MCF 10A (cell line): Measurements from ENCODE around the gene ABLIM1. TPM values are rescaled to one million over a fixed set of nuclear protein-coding genes. Genes with fewer than 3 reads are reported as not detected.
A peak's percentile ranks its signal among the peaks of the same experiment; 100 is the strongest.

Source experiments
- BruUV-seq: library from RNA; stranded (reverse); fragments of 400-500 nt; replicated peaks from 2 replicates; lab custom pipeline; 2021; lab: Mats Ljungman, UMichigan
- CTCF ChIA-PET: fragments of 300-600 bp; sonication (Branson Sonifier 250); formaldehyde crosslinking; extraction: SDS; loops from one replicate; lab custom pipeline; 2021; ENCODE audit warnings: antibody characterized with exemption, inconsistent platforms; lab: Yijun Ruan, JAX
- POLR2A ChIA-PET: fragments of 300-600, 350-650 bp; sonication (Branson Sonifier 250); formaldehyde crosslinking; extraction: SDS; loops from one replicate; lab custom pipeline; 2020; ENCODE audit warnings: antibody characterized with exemption, inconsistent platforms; lab: Yijun Ruan, JAX
- DNase-seq: peaks from one replicate; pipeline ENCODE4 v3.0.0-alpha.2; 2018; ENCODE audit not compliant: unreplicated experiment
- H3K27ac Mint-ChIP-seq: one replicate; pipeline ENCODE4 v1.8.0; 2022; ENCODE audit warnings: mild to moderate bottlenecking, low read depth, mixed read lengths; ENCODE audit not compliant: unreplicated experiment
- H3K27me3 Mint-ChIP-seq: one replicate; pipeline ENCODE4 v1.8.0; 2022; ENCODE audit warnings: mixed read lengths; ENCODE audit not compliant: insufficient read depth, unreplicated experiment
- H3K36me3 Mint-ChIP-seq: one replicate; pipeline ENCODE4 v1.8.0; 2022; ENCODE audit warnings: mild to moderate bottlenecking, moderate library complexity, mixed read lengths; ENCODE audit not compliant: insufficient read depth, unreplicated experiment
- H3K4me1 Mint-ChIP-seq: one replicate; pipeline ENCODE4 v1.8.0; 2022; ENCODE audit warnings: mixed read lengths; ENCODE audit not compliant: insufficient read depth, unreplicated experiment
- H3K4me3 Mint-ChIP-seq: one replicate; pipeline ENCODE4 v1.8.0; 2022; ENCODE audit warnings: mild to moderate bottlenecking, moderate library complexity, mixed read lengths; ENCODE audit not compliant: unreplicated experiment
- H3K9me3 Mint-ChIP-seq: one replicate; pipeline ENCODE4 v1.8.0; 2022; ENCODE audit warnings: mixed read lengths; ENCODE audit not compliant: unreplicated experiment
- CTCF ChIP-seq: fragments of 200-600 bp; IDR thresholded peaks from one replicate; pipeline ENCODE4 v1.8.0; 2022; ENCODE audit warnings: antibody characterized with exemption, mild to moderate bottlenecking; ENCODE audit not compliant: unreplicated experiment
- intact Hi-C: fragments of 100-400 bp; cut with micrococcal nuclease; formaldehyde crosslinking; loops from 2 replicates; pipeline ENCODE4 v1.14.1; 2022
- total RNA-seq: library from RNA; stranded (reverse); gene quantifications from 2 replicates; pipeline ENCODE4 v1.2.3, GENCODE V29; 2022

ABLIM1 gene
- total RNA-seq, 1 experiment from 2014 or later = 94.5 TPM

GRCh38 chr10:114632869-114633715, 25.0 kb downstream of the ABLIM1 start:
- intact Hi-C loops = loop anchor here (5.0 kb wide), 3 partner anchors 49 to 134 kb away; no protein-coding TSS in a partner anchor
- Mint-ChIP-seq H3K27me3 (no peaks in the 10 kb centered on the region), H3K36me3 (no peaks in the 10 kb centered on the region), H3K4me3 (no peak overlapping the region), H3K9me3 (no peaks in the 10 kb centered on the region), H3K27ac (peak overlapping the region; percentile 29), H3K4me1 (peaks cover 58% of the 10 kb centered on the region)
- POLR2A ChIA-PET = interaction anchor here (0.7 to 5.3 kb wide), 19 partner anchors 8 to 179 kb away, joined by 3 to 39 read pairs (median 4); no protein-coding TSS in a partner anchor
- TF ChIP-seq CTCF = no peak
- DNase-seq = peak; percentile 59
- CTCF ChIA-PET = interaction anchor here (0.5 to 1.5 kb wide), 8 partner anchors 29 to 331 kb away, joined by 3 to 7 read pairs (median 4); no protein-coding TSS in a partner anchor
- BruUV-seq = no TSS peak

- ChIA-PET POLR2A (interaction anchor here (0.5 to 5.3 kb wide), 16 partner anchors 8 to 460 kb away, joined by 3 to 35 read pairs (median 3); no protein-coding TSS in a partner anchor), CTCF (interaction anchor here (0.8 to 1.5 kb wide), 3 partner anchors 71 to 80 kb away, joined by 3 to 7 read pairs (median 3); no protein-coding TSS in a partner anchor)
- DNase-seq = no peak
- no TSS peak for BruUV-seq
- TF ChIP-seq CTCF = no peak
- intact Hi-C loops = loop anchor here (5.0 kb wide), 3 partner anchors 50 to 135 kb away; no protein-coding TSS in a partner anchor
- Mint-ChIP-seq H3K4me1 (peaks cover 64% of the 10 kb centered on the region), H3K36me3 (no peaks in the 10 kb centered on the region), H3K9me3 (no peaks in the 10 kb centered on the region), H3K27ac (no peak overlapping the region), H3K27me3 (no peaks in the 10 kb centered on the region), H3K4me3 (peak overlapping the region; percentile 73)
Measured at GRCh38 chr10:114631666-114632417, 26.2 kb downstream of the ABLIM1 start.

- no peaks in the 10 kb centered on the region for H3K27me3 Mint-ChIP-seq
- intact Hi-C loops = loop anchor here (5.0 kb wide), 3 partner anchors 51 to 136 kb away; no protein-coding TSS in a partner anchor
- no TSS peak for BruUV-seq
- ChIA-PET CTCF (interaction anchor here (1.1 kb wide), 1 partner anchor 16 kb away, joined by 3 read pairs; no protein-coding TSS in a partner anchor), POLR2A (interaction anchor here (0.5 to 5.3 kb wide), 14 partner anchors 16 to 459 kb away, joined by 3 to 35 read pairs (median 4); no protein-coding TSS in a partner anchor)
- peak overlapping the region; percentile 73 for H3K4me3 Mint-ChIP-seq
- no peak overlapping the region for H3K27ac Mint-ChIP-seq
- no peak for TF ChIP-seq CTCF
- H3K9me3 Mint-ChIP-seq = no peaks in the 10 kb centered on the region
- peaks cover 70% of the 10 kb centered on the region for H3K4me1 Mint-ChIP-seq
- DNase-seq = no peak
- H3K36me3 Mint-ChIP-seq = no peaks in the 10 kb centered on the region
Measured at GRCh38 chr10:114631090-114631665, 26.9 kb downstream of the ABLIM1 start.
